ENCODE data around the gene STXBP4. TPM values are rescaled to one million over a fixed set of nuclear protein-coding genes. Genes with fewer than 3 reads are reported as not detected.

Gene STXBP4
- total RNA-seq, 4 donors from 2014 or later, result 2.8 to 10.3 (median 5.6) TPM

DNA sequence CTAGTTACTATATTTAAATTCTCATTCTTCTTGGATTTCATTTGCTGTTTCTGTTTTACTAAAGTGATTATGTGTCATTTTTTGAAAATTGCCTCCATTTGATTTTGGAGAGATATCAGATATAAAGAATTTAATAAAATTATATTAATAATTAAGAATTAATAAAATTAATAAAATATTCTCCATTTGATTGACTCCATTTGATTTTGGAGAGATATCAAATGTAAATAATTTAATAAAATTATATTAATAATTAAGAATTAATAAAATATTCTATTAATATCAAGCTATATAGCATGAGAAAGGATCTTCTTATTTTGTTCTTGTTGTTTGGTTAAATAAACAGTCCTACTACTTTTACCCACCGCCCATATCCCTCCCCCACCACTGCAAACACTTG is 23.0 kb downstream of the STXBP4 start:
- TF ChIP-seq POLR2A (IDR thresholded peaks at IDR 0.05) (no peak), CTCF (IDR thresholded peaks at IDR 0.05) (no peak)
- DNase-seq (ENCODE audit: low spot score in 2 of 2), result no peak
- intact Hi-C loops (cut with DNase I; ENCODE audit: low total_unique reads), result loop anchor here (5.0 kb wide), 2 partner anchors 356 to 521 kb away; partner anchors contain the start of gene SMIM36
- H3K4me3 ChIP-seq (ENCODE audit: low read depth, poor library complexity, severe bottlenecking), result no peak overlapping the region
- 92 to 98% methylated on average over 1 of the region's 1 CpG for WGBS, 2 donors

DNA sequence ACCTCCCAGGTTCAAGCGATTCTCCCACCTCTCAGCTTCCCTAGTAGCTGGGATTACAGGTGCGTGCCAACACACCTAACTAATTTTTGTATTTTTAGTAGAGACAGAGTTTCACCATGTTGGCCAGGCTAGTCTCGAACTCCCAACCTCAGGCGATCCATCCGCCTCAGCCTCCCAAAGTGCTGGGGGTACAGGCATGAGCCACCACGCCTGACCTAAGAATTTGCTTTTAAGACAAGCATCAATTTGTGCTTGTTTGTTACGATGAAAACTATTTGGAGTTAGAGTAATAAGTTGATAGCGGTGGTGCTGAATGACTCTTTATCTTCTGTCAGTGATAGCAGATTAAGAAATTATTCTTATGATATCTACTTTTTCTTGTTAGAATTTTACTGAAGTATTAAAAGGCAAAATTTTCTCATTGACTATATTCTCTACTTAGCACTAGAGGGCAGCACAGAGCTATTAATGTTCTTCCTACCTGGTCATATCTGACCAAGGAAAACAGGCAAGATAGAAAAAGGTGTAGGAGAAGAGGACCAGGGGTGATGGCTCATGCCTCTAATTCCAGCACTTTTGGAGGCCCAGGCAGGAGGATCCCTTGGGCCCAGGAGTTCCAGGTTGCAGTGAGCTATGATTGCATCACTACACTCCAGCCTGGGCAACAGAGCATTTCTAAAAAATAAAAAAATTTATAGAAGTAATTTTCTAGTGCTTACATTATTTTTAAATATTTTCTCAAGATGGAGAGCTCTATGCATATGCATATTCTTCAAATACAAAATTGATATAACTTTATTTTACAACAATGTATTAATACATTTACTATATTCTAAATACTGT is 24.5 kb downstream of the STXBP4 start:
- intact Hi-C loops (cut with DNase I; ENCODE audit: low total_unique reads), result loop anchor here (5.0 kb wide), 2 partner anchors 354 to 519 kb away; partner anchors contain the start of gene SMIM36
- no peak for DNase-seq (ENCODE audit: low spot score in 2 of 2)
- 80 to 81% methylated on average over 8 of the region's 8 CpGs for WGBS, 2 donors
- TF ChIP-seq POLR2A (IDR thresholded peaks at IDR 0.05) (no peak), CTCF (IDR thresholded peaks at IDR 0.05) (peak in 1 of 3 donors; percentile 56)
- H3K4me3 ChIP-seq (ENCODE audit: low read depth, poor library complexity, severe bottlenecking), result no peak overlapping the region

DNA sequence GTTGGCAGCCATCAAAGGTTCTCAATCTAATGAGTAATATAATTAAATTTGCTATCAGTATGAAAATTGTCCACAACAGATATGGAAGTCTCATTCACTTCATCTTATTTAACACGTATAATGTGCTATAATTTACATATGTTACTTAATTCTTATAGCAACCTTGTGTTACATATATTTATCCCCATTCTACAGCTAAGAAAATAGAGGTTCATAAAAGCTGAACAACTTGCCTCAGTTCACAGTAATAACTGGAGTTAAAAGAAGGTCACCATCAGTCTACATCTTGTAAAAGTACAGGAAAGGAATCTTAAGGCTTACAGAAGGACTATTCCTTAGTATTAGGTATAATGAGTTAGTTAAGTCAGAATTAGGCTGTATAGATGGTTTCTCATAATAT is 27.9 kb downstream of the STXBP4 start:
- no peak for TF ChIP-seq POLR2A (IDR thresholded peaks at IDR 0.05)
- TF ChIP-seq CTCF (IDR thresholded peaks at IDR 0.05), result no peak
- H3K4me3 ChIP-seq (ENCODE audit: low read depth, poor library complexity, severe bottlenecking), result no peak overlapping the region
- intact Hi-C loops (cut with DNase I; ENCODE audit: low total_unique reads), result loop anchor here (5.0 kb wide), 1 partner anchor 361 kb away; no protein-coding TSS in a partner anchor
- DNase-seq (ENCODE audit: low spot score in 2 of 2), result no peak
- 93 to 95% methylated on average over 1 of the region's 1 CpG for WGBS, 2 donors

DNA sequence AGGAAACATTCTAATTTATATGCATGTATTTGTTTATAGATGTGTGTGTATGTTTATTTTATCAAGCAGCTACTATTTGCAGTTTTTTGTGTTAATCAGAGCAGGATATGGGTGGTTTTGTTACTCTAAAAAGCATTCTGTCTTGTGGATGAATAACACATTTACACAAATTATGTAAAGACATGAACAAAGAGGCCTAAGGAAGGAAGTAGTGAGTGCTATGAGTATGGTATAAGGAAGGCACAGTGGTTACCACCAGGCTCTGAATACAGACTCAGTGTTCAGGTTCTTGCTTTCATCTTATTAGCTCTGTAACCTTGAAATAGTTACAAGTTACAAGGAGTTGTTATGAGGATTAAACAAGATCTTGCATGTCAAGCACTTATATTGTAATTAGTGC is 33.9 kb downstream of the STXBP4 start:
- intact Hi-C loops (cut with DNase I; ENCODE audit: low total_unique reads), result no loop called here

GRCh38 chr17:55004484-55004883 is 35.9 kb downstream of the STXBP4 start:
- WGBS, 2 donors, result 90 to 93% methylated on average over 5 of the region's 5 CpGs
- no peak for DNase-seq (ENCODE audit: low spot score in 2 of 2)
- intact Hi-C loops (cut with DNase I; ENCODE audit: low total_unique reads), result no loop called here
- TF ChIP-seq POLR2A (IDR thresholded peaks at IDR 0.05) (no peak), CTCF (IDR thresholded peaks at IDR 0.05) (no peak)
- H3K4me3 ChIP-seq (ENCODE audit: low read depth, poor library complexity, severe bottlenecking), result no peak overlapping the region

More for the DNA sequence above, 33.9 kb downstream of the STXBP4 start:
- DNase-seq (ENCODE audit: low spot score in 2 of 2), result no peak
- TF ChIP-seq CTCF (IDR thresholded peaks at IDR 0.05) (no peak), POLR2A (IDR thresholded peaks at IDR 0.05) (no peak)
- no peak overlapping the region for H3K4me3 ChIP-seq (ENCODE audit: low read depth, poor library complexity, severe bottlenecking)

All from lower leg skin (tissue), 4 donors.